Measurements from ENCODE around the gene PRELP.

DNA sequence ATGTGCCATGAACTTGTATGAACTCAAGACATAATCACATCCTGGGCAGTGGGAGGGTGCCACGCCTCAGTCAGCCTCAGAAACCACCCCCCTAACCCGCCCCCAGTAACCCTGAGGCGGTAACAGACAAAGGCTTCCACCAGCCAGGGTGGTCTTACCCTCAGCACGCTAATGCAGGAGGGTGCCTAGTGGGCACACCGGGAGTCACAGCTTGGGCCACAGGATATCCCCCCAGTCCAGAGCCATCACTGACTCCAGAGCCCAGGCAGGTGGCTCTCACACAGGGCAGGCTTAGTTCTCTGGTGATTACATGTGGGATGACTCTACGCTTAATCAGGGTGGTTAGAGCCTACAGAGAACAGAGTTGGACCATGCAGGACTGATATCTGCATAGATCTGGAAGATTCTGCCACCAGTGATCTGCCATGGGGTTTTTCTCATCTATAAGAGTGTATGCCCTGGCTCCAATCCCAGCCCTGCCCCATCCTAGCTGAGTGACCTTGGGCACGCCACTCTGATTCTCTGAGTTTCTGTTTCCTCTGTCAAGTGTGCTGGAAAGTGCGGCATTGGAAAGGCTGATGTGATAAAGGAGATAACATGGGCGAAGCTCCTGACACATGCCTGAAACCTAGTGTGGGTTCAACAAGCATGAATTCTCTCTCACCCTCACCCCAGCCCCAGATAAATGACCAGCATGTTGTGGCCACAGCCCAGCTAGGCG lies 45.6 kb downstream of the PRELP start:
- TF ChIP-seq, protein P1, sequence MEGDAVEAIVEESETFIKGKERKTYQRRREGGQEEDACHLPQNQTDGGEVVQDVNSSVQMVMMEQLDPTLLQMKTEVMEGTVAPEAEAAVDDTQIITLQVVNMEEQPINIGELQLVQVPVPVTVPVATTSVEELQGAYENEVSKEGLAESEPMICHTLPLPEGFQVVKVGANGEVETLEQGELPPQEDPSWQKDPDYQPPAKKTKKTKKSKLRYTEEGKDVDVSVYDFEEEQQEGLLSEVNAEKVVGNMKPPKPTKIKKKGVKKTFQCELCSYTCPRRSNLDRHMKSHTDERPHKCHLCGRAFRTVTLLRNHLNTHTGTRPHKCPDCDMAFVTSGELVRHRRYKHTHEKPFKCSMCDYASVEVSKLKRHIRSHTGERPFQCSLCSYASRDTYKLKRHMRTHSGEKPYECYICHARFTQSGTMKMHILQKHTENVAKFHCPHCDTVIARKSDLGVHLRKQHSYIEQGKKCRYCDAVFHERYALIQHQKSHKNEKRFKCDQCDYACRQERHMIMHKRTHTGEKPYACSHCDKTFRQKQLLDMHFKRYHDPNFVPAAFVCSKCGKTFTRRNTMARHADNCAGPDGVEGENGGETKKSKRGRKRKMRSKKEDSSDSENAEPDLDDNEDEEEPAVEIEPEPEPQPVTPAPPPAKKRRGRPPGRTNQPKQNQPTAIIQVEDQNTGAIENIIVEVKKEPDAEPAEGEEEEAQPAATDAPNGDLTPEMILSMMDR (IDR thresholded peaks at IDR 0.05) = no peak
- TF ChIP-seq POLR2A (IDR thresholded peaks at IDR 0.05) = no peak
